Prostate gland (tissue), 2 donors: Measurements from ENCODE around the gene IGSF11.

Experiments
- CTCF ChIP-seq, 4 experiments: fragments of 200-600 bp in 2 of 4; fragments of 450-650 bp in 2 of 4; sonication (generic) in 2 of 4; IDR thresholded peaks; 1 replicate in 3 of 4; 2 replicates in 1 of 4; pipeline ENCODE4 v1.5.1; 2016 to 2019; ENCODE audit warnings: antibody characterized with exemption in 4 of 4, mild to moderate bottlenecking in 2 of 4, moderate library complexity in 2 of 4
- POLR2A ChIP-seq: fragments of 450-650 bp; IDR thresholded peaks from one replicate; pipeline ENCODE4 v1.6.1; 2016; ENCODE audit warnings: antibody characterized with exemption, mild to moderate bottlenecking
- POLR2AphosphoS5 ChIP-seq: sonication (generic); formaldehyde crosslinking; IDR thresholded peaks from one replicate; pipeline ENCODE4 v1.6.1; 2017; ENCODE audit warnings: antibody characterized with exemption

GRCh38 chr3:118966700-118967099 lies 67.9 kb downstream of the IGSF11 start:
- TF ChIP-seq CTCF (IDR thresholded peaks at IDR 0.05) (no peak), POLR2A (no peak), POLR2AphosphoS5 (no peak)
